Activated naive CD8-positive, alpha-beta T cell treated with anti-CD3 and anti-CD28 coated beads, Interleukin-2, amount 50 U/mL, for 16 hours (primary cell): ENCODE measurements around the gene SPANXN3.
"Not testable (repeated sequence)": the region's sequence is repeated elsewhere in the genome, so short reads cannot be mapped to it uniquely, and the experiment has no call there.

Experiments used
- DNase-seq: peaks from one replicate; pipeline ENCODE4 v3.0.0-alpha.2; 2020; ENCODE audit warnings: low read depth, low spot score

Gene SPANXN3

GRCh38 chrX:143517375-143517774 lies at the start of gene SPANXN3:
Gene SPANXN3 (minus strand): TSS chrX:143517475. CDS start chrX:143517391, 84 bp downstream.
- DNase-seq, result not testable (repeated sequence)

GRCh38 chrX:143536176-143536575 lies 18.9 kb upstream of the SPANXN3 start:
- no peak for DNase-seq

- DNase-seq, result not testable (repeated sequence)
Observed at GRCh38 chrX:143502196-143502595, 15.1 kb downstream of the SPANXN3 start.

GRCh38 chrX:143500751-143501150 lies 16.5 kb downstream of the SPANXN3 start:
- DNase-seq, result no peak

- DNase-seq, result no peak
Observed at GRCh38 chrX:143486105-143486504, 31.2 kb downstream of the SPANXN3 start.

- DNase-seq, result no peak
Observed at GRCh38 chrX:143476751-143477150, 40.5 kb downstream of the SPANXN3 start.

GRCh38 chrX:143472347-143472938 lies 44.8 kb downstream of the SPANXN3 start:
- no peak for DNase-seq

GRCh38 chrX:143466130-143466529 lies 51.1 kb downstream of the SPANXN3 start:
- no peak for DNase-seq

GRCh38 chrX:143462696-143463095 lies 54.6 kb downstream of the SPANXN3 start:
- DNase-seq, result no peak

GRCh38 chrX:143461606-143462005 lies 55.7 kb downstream of the SPANXN3 start:
- no peak for DNase-seq
